Hematopoietic multipotent progenitor cell treated with erythropoietin and hydrocortisone succinate and interleukin-3 and kit ligand, for 15 days (in vitro differentiated cells): ENCODE measurements around the gene TIAM2.
"Not testable (repeated sequence)": the region's sequence is repeated elsewhere in the genome, so short reads cannot be mapped to it uniquely, and the experiment has no call there.

Experiments used
- DNase-seq: peaks from one replicate; pipeline ENCODE4 v3.0.0-alpha.2; 2015; ENCODE audit warnings: low spot score

TIAM2 gene

DNA sequence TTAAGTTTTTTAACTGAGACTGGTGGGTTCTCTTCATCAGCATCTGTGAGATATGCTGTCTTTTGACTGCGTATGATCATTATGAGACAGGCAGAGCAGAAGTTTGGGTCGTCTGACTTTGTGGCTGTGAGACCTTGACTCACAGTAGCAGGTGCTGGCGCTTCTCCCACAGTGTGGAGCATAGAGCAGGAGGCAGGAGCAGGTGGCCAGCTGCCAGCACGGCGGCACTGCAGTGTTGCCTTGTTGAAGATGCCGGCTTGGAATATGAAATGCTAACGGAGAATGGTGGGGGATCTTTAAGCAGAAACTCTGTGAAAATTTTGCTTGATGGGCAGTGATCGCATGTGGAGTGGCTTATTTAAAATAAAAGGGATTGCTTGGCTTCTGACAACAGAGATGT, 105.0 kb downstream of the TIAM2 start:
- DNase-seq: no peak

DNA sequence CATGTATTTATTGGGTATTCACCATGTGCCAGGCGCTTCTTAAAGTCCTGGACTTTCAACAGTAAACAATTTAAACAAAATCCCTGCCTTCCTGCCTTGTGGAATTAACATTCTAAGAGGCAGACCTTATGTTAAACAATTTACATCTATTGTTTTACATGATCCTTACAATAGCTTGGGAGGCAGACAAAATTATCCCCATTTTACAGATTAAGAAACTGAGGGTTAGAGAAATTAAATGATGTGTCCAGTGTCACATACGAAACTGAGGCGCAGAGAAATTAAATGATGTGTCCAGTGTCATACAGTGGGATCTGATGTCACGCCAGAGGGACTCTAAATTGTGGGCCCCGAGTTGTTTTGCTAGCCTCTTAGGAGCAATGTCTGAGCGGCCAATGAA, 105.5 kb downstream of the TIAM2 start:
- no peak for DNase-seq

DNA sequence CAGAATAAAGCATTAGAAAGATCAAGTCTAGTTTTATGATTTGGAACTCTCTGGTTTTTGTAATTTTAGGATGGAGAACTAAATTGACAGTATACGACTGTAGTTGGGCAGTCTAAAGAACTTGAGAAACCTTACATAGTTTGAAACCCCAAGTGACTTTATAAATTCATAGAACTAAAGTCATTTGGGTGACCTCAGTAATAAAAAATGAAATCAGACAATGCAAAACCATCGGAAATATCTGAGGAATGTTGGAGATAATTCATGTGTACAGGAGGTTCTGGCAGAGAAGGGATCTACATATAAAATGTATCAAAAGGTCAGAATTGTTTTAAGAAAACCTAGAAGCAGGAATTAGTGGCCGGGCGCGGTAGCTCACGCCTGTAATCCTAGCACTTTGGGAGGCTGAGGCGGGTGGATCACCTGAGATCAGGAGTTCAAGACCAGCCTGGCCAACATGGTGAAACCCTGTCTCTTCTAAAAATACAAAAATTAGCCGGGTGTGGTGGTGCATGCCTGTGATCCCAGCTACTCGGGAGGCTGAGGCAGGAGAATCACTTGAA, 108.0 kb downstream of the TIAM2 start:
- DNase-seq: not testable (repeated sequence)

DNA sequence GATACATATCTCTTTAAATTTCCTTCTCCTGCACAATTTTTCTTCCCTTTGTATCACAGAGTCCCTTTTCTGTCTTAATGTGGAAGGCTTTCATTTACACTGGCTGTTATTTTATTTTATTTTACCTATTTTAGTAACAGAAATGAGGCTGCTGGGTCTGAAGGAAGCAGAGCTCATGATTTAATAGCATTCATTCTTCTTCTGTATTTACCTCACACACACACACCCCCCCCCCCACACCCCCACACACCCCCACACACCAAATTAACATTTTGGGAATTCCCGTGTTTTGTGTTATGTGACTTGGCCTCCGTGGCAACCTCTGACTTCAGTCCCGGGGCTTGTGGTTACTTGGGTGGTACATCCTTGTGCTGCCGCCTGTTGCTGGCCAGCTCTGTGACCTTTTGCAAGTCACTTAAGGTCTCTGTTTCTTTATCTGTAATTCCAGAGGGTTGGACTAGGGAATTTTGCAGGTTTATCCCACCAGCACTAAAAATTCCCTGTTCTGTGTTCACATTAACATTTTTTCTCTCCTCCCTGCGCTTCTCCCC, 108.8 kb downstream of the TIAM2 start:
- DNase-seq: no peak

DNA sequence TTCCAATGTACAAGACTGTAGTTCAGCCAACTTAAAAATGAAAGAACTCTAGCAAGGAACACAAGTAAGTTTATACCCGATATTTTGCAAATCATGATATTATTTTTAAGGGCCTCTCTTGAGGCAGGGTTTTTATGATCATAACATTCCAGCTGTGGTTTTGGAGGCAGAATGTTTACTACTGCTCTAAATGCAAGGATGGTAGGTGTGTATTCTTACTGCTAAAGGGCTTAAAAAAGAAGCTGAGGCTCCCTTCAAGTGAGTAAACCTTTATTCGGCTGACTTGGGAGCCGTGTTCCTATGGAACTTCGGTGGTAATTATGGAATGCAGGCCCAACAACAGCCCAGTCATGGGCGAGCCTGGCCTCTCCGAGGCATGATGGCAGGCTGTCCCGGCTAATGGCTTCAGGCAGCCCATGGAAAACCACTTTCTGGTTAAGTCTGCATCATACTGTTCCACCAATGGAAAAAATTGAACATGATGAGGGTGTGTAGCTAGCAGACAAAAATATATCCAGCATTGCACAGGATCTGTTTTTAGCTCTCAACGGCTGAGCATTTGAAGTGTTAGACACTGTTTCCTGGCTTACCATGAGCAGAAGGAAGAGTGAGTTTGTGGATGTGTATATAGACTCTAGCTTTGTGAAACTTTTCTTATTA, 111.5 kb downstream of the TIAM2 start:
- DNase-seq: no peak

DNA sequence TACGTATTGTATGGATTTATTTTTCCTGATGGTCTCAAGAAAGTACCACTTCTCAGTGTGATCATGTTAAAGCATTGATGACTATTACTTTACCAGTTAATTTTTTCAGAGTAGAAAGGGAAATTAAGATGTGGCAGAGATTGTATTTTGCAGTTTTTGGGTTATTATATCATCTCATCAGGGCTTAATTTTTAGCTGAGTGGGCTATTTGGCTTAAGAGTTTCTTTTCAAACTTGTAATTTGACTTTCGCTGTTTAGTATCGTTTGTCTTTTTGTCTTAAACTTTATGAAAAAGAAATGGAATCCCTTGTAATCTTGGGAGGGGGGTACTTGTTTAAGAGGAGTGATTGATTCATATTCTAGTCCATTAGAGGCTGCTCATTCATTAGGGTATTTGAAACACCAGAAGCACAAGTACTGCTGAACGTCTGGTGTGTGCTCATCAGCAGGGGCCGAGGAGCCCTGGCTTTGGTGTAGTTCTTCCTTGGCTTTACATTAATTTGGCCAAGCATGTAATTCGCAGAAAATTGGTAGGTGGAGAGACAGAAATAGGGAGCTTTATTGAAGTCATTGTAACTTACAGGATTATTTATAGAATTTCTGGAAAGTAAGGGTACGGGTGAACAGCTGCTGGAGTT, 112.4 kb downstream of the TIAM2 start:
- DNase-seq: no peak

DNA sequence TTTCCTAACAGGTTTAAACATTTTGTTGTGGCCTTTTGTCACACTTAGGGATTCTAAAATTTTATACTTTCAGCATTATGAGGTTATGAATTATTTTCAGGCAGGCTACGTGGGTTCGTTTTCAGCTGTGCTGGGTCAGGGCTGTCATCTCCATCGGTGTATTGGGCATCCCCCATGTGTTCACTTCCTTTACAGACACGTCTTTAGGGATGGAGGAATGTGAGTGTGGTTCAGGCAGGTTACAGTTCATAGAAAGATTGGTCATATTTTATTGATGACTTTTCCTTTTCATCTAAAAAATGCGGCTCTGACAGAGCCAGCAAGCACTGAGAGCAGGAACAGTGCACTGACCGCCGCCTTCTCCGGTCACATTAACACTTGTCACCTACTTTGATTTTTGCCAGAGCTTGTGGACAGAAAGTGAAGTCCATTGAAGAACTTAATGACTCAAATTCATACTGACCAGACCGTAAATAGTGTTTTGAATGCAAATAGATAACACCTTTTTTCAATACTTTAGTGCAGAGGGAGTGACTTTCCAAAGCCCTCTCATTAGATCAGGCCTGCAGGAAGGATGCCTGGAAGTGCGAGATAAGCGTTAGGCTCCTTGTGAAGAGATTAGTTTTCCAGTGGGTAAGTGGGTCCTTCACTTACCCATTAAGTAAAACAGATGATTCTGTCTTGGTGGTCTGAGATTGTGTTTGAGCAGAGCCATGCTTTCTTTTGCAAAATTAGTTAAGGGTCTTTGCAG, 113.1 kb downstream of the TIAM2 start:
- DNase-seq: no peak

DNA sequence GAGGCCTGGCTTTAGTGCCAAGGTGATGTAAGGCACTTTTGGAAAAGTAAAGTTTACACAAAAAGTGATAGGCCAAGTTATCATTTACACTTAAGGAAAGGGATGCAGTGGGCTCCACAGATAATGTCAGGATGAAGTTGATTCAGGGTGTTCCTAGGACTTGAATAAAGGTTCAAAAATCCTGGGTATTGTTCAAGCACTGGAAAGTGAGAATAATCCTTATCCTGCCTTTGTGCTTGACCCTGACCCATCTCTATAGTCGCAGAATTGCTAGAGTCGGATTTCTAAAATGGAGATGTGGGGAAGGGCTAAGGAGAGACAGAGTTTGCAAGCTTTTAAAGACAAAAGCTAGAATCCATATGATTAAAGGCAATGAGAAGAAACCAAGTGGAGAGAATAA, 115.6 kb downstream of the TIAM2 start:
- DNase-seq: no peak

DNA sequence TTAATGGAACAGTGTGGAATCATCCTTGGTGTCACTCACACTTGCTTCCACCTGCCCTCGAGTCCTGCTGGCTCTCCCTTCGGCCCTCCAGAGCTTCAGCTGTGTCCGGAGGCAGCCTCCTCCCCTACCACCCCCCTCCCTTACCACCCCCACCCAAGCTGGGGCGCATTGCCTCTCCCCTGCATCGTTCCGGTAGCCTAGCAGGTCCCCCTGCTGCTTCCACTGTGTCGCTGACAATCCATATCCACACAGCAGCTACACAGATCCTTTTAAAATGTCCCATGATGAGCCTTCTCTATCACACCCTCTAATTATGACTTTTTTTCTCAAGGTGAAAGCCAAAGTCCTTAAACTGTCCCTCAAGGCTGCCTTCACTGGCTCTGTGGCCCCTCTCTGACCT, 117.6 kb downstream of the TIAM2 start:
- no peak for DNase-seq

DNA sequence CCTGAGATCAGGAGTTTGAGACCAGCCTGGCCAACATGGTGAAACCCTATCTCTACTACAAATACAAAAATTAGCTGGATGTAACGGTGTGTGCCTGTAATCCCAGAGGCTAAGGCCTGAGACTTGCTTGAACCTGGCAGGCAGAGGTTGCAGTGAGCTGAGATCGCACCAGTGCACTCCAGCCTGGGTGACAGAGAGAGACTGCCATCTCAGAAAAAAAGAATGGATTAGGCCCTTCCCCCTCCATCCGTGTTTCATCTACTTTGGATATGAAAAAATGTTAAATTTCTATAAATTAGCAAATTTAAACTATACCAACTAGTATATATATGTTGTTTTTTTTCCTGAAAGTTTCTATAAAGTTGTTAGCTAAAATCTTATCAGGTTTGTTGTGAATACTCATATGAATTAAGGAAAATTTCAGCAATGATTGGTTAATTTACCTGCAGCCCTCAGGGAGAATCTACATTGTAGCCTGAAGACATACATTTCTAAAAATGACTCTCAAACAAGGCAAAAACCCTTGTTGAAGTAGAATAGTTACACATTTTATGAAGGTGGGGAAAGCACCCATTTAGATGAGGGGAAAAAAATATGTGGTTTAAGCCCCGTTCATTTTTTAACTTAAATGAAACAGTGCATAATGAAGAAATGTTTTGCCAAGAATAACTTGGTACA, 120.9 kb downstream of the TIAM2 start:
- DNase-seq: no peak

DNA sequence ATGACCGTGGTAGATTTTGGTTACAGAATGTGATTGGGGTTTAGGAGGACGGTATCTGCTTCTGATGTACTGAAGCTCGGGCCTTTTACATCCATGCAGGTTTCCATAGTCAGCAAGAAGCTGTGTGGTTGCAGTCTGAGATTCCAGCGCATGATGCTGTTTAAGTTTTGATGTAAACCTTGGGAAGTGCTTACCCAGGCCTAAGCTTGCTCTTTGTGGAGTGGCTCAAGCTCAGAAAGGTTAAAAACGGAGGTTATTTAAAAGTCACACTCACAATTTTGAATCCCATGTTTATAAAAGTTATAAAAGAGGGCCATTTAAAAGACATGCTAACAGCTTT, 121.4 kb downstream of the TIAM2 start:
- DNase-seq: no peak

DNA sequence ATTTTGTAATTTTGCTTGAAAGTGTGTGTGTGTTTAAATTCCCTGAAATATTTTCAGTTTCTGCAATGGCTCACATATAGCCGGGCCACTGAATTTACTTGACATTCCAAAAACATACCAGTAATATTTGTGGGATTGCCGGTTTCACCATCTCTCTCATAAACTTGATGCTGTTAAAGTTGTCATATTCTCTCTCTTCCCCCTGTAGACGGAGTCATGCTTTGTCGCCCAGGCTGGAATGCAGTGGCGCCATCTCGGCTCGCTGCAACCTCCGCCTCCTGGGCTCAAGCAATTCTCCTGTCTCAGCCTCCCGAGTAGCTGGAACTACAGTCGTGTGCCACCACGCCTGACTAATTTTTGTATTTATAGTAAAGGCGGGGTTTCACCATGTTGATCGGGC, 122.1 kb downstream of the TIAM2 start:
- no peak for DNase-seq

DNA sequence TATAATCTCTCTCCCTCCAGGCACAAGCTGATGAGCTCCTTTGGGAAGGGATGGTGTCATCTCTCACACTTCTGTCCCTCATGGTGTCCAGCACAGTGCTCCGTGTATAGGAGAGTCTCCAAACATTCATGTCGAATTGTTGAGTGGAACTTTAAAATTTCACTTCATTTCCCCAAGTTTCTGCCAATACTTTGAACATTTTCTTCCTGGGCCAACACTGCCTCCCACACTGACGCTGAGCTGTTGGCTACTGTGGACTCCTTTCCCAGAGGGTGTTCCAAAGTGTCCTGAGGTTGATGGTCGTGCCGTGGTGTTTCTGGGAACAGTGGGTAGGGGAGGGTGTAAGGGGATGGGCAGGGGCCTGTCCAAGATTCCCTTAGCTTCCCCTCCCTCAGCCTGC, 122.7 kb downstream of the TIAM2 start:
- DNase-seq: no peak

DNA sequence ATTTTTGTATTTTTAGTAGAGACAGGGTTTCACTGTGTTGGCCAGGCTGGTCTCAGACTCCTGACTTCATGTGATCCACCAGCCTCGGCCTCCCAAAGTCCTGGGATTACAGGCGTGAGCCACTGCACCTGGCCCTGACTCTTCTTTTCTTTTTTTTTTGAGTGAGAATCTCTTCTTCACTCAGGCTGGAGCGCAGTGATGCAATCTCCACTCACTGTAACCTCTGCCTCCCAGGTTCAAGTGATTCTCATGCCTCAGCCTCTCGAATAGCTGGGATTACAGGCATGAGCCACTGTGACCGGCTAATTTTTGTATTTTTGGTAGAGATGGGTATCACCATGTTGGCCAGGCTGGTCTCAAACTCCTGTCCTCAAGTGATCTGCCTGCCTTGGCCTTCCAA, 124.1 kb downstream of the TIAM2 start:
- DNase-seq: not testable (repeated sequence)

DNA sequence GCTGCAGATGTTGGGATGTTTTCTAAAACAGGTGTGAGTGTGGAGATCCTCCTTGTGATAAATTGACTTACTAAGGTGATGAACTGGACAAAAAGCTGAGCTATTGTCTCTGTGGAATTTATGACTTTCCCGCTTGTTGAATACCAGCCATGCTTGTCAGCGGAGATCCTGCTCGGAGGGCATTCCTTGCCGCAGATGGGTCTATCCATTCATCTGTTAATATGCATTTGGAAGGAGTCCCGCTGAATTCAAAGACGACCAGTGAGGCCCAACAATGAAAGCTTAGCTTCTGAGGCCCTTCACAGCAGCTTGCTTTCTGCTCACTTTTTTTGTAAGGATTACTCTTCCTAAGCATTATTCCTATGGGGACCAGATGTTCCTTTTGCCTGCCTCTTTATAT, 124.9 kb downstream of the TIAM2 start:
- DNase-seq: no peak

DNA sequence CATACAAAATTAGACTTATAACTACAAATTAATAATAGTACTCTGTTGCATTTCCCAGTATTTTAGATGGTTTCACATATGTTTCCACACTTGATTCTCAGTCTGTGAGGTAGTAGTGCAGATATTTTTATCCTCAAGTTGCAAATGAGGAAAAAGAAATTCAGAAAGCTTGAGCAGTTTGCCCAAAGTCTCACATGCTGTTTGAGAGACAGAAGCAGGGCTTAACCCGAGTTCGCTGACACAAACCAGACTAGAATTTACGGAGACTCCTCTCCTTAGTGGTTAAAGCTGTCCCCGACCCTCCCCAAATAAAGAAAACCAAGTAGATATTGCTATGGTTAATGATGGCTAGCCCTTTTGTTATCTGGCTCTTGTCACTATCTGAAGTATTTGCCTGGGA, 126.2 kb downstream of the TIAM2 start:
- no peak for DNase-seq

DNA sequence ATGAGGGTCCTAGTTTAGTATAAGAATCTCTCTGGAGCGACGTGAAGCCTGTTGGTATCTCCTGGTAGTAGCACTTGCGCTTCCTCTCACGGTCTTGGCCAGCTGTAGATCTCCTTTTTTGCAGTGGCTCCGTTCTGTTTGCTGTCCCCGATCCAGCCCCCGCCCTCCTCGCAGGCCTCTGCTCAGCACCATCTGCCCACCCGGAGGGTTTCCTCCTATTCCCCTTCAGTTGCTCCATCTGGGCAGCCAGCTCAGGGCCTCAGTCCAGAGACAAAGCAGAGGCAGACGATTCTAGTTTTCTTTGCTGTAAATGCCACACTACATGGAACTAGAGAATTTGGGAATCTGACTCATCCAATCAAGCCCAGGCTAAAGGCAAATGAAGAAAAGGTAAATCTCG, 126.6 kb downstream of the TIAM2 start:
- DNase-seq: no peak

DNA sequence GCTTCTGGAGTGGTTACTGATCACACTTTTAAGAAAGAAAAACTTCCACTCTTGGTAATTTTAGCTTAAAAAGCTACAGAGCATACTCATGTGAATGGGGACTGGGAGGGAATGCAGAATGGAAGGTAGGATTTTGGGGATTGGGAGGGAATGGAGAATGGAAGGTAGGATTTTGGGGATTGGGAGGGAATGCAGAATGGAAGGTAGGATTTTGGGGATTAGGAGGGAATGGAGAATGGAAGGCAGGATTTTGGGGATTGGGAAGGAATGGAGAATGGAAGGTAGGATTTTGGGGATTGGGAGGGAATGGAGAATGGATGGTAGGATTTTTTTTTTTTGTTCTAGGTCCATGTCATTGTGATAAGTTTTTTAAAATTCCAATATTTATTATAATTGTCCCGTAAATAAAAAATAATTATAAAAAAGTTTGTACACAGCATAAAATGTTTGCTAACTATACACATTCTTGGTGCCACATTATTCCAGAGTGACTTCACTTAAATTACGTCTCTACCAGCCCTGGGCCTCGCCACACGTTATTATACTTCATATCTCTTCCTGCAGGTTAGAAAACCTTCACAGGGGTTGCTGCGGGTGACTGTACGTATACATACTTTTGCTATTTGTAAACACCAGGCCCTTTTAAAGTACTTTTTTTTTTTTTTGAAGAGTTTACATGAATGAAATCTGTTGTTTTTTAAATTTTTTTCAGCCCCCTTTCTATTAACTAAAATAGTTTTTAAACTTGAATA, 127.3 kb downstream of the TIAM2 start:
- no peak for DNase-seq

DNA sequence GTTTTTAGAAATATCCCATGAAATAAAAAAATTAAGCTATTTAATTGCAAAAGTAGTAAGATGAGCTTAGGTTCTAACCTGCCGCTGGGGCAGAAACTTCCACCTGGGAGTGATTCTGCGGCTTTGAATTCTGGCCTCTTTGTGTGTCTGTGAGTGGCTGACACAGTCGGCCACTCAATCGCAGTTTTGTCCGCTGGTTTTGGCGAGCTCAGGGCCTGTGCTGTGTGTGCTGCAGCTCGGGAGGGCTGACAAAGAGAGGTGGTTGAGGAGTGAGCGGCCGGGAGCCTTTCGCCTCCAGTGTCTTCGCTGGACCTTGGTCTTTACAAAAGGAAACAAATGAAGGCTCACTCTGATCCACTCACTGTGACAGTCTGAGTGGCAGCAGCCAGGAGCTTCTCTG, 128.4 kb downstream of the TIAM2 start:
- DNase-seq: no peak

DNA sequence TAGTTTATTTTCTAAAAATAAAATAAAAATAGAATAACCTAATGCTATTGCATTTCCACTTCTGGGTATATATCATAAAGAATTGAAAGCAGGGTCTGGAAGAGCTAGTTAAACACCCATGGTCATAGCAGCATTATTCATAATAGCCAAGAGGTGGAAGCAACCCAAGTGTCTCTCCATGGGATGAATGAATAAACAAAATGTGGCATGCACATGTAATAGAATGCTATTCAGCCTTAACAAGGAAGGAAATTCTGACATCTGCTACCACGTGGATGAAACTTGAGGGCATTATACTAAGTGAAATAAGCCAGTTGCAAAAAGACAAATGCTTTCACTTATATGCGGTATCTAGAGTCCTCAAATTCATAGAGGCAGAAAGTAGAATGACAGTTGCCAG, 130.8 kb downstream of the TIAM2 start:
- no peak for DNase-seq

DNA sequence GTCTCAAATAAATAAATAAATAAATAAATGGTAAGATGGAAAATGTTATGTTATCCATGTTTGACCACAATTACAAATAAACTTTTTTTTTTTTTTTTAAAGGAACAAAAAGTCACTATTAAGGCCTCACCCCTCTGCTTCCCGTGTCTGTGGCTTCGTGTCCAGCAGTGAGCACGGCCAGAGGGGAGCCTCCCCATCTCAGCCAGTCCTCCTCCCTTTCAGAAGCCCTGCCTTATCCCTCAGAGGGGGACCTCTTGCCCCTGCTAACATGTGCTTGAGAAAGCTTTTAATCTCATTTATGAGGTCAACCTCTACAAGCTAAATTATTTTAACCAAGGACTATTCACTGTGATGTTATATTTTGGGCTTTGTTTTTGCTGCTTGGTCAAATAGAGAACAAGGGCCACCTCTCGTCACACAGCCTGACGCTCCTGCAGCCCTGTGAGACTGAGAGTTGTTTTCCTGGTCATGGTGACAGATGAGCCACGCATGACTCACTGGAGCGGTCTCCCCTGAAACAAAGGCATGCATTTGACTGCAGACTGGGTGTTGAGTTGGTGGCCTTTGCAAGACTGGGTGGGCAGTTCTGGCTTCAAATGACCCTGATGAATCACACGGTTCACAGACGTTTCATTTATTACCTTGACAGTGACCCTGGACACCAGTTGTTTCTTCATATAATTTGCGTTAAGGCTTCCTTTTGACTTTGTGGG, 131.8 kb downstream of the TIAM2 start:
- DNase-seq: no peak
